HUES64 (cell line): ENCODE measurements around the gene CRTC3. TPM values are rescaled to one million over a fixed set of nuclear protein-coding genes. Genes with fewer than 3 reads are reported as not detected.
A peak's percentile ranks its signal among the peaks of the same experiment; 100 is the strongest.

Source experiments
- H3K27ac ChIP-seq: 2 replicates; pipeline ENCODE4 v1.7.0; 2013; ENCODE audit warnings: low read depth, low read length, inconsistent platforms
- H3K27me3 ChIP-seq: 2 replicates; pipeline ENCODE4 v1.6.1; 2013; ENCODE audit warnings: mild to moderate bottlenecking, low read length; ENCODE audit not compliant: insufficient read depth
- H3K36me3 ChIP-seq: 2 replicates; pipeline ENCODE4 v1.6.1; 2013; ENCODE audit warnings: mild to moderate bottlenecking, low read length; ENCODE audit not compliant: insufficient read depth
- H3K4me1 ChIP-seq: 2 replicates; pipeline ENCODE4 v1.6.1; 2013; ENCODE audit warnings: mild to moderate bottlenecking, low read length, moderate library complexity; ENCODE audit not compliant: insufficient read depth
- H3K4me3 ChIP-seq: 2 replicates; pipeline ENCODE4 v1.5.1; 2013; ENCODE audit warnings: mild to moderate bottlenecking, low read length, moderate library complexity
- H3K9ac ChIP-seq: 2 replicates; pipeline ENCODE4 v1.6.1; 2013; ENCODE audit warnings: mild to moderate bottlenecking, low read depth, low read length
- H3K9me3 ChIP-seq: 2 replicates; pipeline ENCODE4 v1.6.1; 2013; ENCODE audit warnings: low read depth, low read length; ENCODE audit not compliant: insufficient read depth
- WGBS: fragments of 150-250, 120-280 bp; methylation state at CpG from one replicate; pipeline ENCODE4 v1.1.7; 2013; ENCODE audit warnings: missing lambda C conversion rate; 5-methylcytosine and 5-hydroxymethylcytosine counted together
- polyA plus RNA-seq, 2 experiments: library from polyadenylated mRNA; stranded (reverse); fragments of 50-300 nt; gene quantifications; one replicate each; pipeline ENCODE4 v1.2.3, GENCODE V29; 2013

CRTC3 gene
- polyA plus RNA-seq (2013, experiment 1 of 2) = 4.8 TPM
- 7.5 TPM for polyA plus RNA-seq (2013, experiment 2 of 2)

DNA sequence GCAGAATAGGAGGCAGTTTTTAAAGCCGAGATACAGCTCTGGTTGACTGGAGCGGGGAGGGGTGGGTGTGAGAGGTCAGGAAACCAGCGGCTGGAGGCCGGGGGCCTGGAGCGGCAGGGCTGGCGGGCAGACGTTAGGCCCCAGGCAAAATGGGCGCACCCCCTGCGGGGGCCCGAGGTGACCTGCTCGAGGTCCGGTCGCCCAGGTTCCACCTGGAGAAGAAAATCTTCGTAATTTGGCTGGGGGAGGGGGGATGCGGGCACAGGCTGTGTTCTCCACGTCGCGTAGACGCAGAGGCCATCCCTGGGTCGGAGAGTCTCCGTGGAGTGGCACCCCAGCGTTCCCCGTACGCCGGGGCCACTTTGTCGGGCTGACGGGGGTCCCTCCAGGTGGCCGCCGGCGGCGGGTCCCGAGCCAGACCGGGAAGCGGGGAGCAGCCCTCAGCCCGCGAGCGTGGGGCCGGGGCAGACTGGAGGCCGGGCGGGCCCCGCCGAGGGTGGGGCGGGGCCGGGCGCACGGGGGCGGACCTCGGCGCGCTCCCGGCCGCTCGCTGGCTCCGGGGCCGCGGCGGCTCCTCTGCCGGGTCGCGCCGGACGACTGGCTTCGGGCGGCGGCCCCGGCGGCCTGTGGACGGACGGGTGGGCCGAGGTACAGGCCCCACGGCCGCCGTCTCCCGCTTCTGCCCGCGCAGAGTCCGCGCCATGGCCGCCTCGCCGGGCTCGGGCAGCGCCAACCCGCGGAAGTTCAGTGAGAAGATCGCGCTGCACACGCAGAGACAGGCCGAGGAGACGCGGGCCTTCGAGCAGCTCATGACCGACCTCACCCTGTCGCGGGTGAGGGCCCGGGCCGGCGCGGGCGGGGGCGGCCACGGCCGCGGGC is at the start of gene CRTC3:
Gene CRTC3, plus strand, starts transcription at position 553 of the 879 bp plus-strand sequence. Its CDS starts 149 bp downstream, at position 702.
- H3K27me3 ChIP-seq = peaks cover 45% of the 10 kb centered on the region
- 2% methylated on average over 104 of the region's 104 CpGs for WGBS
- peak within 1 kb of the TSS; percentile 75 for H3K4me3 ChIP-seq
- H3K9me3 ChIP-seq = no peaks in the 10 kb centered on the region
- no peak within 1 kb of the TSS for H3K27ac ChIP-seq
- H3K9ac ChIP-seq = peak within 1 kb of the TSS; percentile 61
- no peaks in the 10 kb centered on the region for H3K4me1 ChIP-seq
- no peaks in the 10 kb centered on the region for H3K36me3 ChIP-seq

GRCh38 chr15:90481023-90481422 is 48.7 kb upstream of the CRTC3 start:
- H3K9ac ChIP-seq = no peak overlapping the region
- H3K27me3 ChIP-seq = no peaks in the 10 kb centered on the region
- H3K4me3 ChIP-seq = no peak overlapping the region
- peaks cover 86% of the 10 kb centered on the region for H3K36me3 ChIP-seq
- H3K9me3 ChIP-seq = no peaks in the 10 kb centered on the region
- no peaks in the 10 kb centered on the region for H3K4me1 ChIP-seq
- 91% methylated on average over 3 of the region's 3 CpGs for WGBS
- no peak overlapping the region for H3K27ac ChIP-seq

- no peak overlapping the region for H3K27ac ChIP-seq
- H3K36me3 ChIP-seq = peaks cover 86% of the 10 kb centered on the region
- H3K4me3 ChIP-seq = no peak overlapping the region
- H3K4me1 ChIP-seq = no peaks in the 10 kb centered on the region
- H3K27me3 ChIP-seq = no peaks in the 10 kb centered on the region
- no peak overlapping the region for H3K9ac ChIP-seq
- 83% methylated on average over 7 of the region's 7 CpGs for WGBS
- H3K9me3 ChIP-seq = no peaks in the 10 kb centered on the region
Observed at GRCh38 chr15:90482124-90483011, 47.4 kb upstream of the CRTC3 start.

DNA sequence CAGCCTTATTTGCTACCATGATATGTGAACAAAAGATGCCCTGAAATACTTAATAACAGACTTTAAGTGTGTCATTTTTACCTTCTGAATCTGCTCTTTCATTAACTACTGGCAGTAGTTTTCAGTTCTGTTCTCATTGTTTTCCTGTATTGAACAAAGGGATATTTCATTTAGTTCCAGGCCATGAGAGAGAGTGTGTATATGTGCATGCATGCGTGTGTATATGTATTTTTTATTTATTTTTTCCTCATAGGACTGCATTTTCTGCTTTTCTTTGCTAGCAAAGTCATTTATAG is 46.8 kb upstream of the CRTC3 start:
- Histone ChIP-seq H3K27ac (no peak overlapping the region), H3K4me3 (no peak overlapping the region), H3K9ac (no peak overlapping the region), H3K4me1 (no peaks in the 10 kb centered on the region), H3K27me3 (no peaks in the 10 kb centered on the region), H3K9me3 (no peaks in the 10 kb centered on the region), H3K36me3 (peaks cover 86% of the 10 kb centered on the region)
- no CpG with 5 or more reads among the region's 1 CpG for WGBS

GRCh38 chr15:90483637-90484036 is 46.1 kb upstream of the CRTC3 start:
- no peak overlapping the region for H3K9ac ChIP-seq
- H3K36me3 ChIP-seq = peaks cover 84% of the 10 kb centered on the region
- H3K27me3 ChIP-seq = no peaks in the 10 kb centered on the region
- H3K4me1 ChIP-seq = no peaks in the 10 kb centered on the region
- no peak overlapping the region for H3K4me3 ChIP-seq
- no peak overlapping the region for H3K27ac ChIP-seq
- WGBS = no CpG with 5 or more reads among the region's 2 CpGs
- no peaks in the 10 kb centered on the region for H3K9me3 ChIP-seq

DNA sequence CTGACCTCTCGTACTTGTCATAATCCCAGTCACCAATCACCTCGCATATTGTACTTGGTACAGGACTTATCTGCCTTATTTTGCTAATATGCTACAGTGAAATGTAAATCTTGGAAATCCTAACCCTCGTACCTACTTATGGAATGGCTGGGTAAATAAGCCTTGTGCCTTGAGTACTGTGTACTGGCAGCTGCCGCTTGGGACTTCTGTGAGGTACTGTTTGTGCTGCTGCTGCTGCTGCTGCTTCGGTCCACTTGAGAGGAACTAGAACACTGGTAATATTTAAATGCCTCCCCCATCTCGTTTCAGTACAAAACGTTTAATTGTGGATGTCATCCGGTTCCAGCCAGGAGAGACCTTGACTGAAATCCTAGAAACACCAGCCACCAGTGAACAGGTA is 42.5 kb upstream of the CRTC3 start:
- 96% methylated on average over 8 of the region's 8 CpGs for WGBS
- Histone ChIP-seq H3K4me3 (no peak overlapping the region), H3K4me1 (no peaks in the 10 kb centered on the region), H3K27me3 (no peaks in the 10 kb centered on the region), H3K27ac (no peak overlapping the region), H3K36me3 (peaks cover 91% of the 10 kb centered on the region), H3K9me3 (no peaks in the 10 kb centered on the region), H3K9ac (no peak overlapping the region)

GRCh38 chr15:90489514-90489913 is 40.2 kb upstream of the CRTC3 start:
- H3K27ac ChIP-seq = no peak overlapping the region
- H3K9me3 ChIP-seq = no peaks in the 10 kb centered on the region
- no peaks in the 10 kb centered on the region for H3K27me3 ChIP-seq
- WGBS = 97% methylated on average over 1 of the region's 1 CpG
- H3K9ac ChIP-seq = no peak overlapping the region
- H3K4me1 ChIP-seq = no peaks in the 10 kb centered on the region
- peaks cover 93% of the 10 kb centered on the region for H3K36me3 ChIP-seq
- H3K4me3 ChIP-seq = no peak overlapping the region

GRCh38 chr15:90489944-90490343 is 39.8 kb upstream of the CRTC3 start:
- Histone ChIP-seq H3K4me3 (no peak overlapping the region), H3K36me3 (peaks cover 93% of the 10 kb centered on the region), H3K27ac (no peak overlapping the region), H3K4me1 (no peaks in the 10 kb centered on the region), H3K9me3 (no peaks in the 10 kb centered on the region), H3K9ac (no peak overlapping the region), H3K27me3 (no peaks in the 10 kb centered on the region)
- 88% methylated on average over 2 of the region's 2 CpGs for WGBS

DNA sequence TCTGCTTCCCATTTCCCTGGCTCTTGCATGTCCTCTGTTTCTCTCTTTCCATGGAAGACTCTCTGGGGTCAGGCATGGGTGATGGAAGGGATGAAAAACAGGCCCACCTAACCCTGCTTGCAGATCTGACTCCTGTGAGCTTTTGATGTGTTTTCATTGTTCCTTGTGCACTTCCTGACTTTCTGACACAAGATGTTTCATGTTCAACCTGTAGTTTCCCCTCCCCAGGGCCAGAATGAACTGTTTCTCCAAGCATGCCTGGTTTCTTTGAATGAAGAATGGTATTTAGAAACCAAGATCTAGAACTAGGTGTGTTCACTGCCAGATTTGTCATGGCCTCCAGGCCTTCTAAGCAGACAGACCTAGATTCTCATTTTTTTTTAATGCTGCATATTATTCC is 36.1 kb upstream of the CRTC3 start:
- no peaks in the 10 kb centered on the region for H3K27me3 ChIP-seq
- no peak overlapping the region for H3K27ac ChIP-seq
- no peak overlapping the region for H3K9ac ChIP-seq
- no peaks in the 10 kb centered on the region for H3K9me3 ChIP-seq
- H3K4me1 ChIP-seq = no peaks in the 10 kb centered on the region
- H3K4me3 ChIP-seq = no peak overlapping the region
- peaks cover 94% of the 10 kb centered on the region for H3K36me3 ChIP-seq

DNA sequence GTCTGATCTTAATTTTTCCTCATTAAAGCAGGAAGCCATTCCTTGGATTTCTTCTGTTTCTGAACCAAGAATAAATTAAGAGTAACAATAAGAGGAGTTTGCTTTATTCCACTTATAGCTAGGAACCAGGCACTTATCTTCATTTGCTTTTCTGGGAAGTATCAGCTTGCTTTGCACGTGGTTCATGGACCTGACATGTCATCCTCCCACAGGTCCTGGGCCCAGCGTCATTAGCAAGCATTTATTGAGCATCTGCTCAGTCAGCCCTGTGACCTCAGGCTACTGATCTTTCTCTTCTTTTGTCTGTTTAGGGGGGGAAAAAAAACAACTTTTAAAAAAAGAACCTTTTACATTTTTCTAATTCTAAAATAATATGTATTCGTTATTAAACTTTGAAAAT is 34.7 kb upstream of the CRTC3 start:
- Histone ChIP-seq H3K27ac (no peak overlapping the region), H3K9me3 (no peaks in the 10 kb centered on the region), H3K4me1 (no peaks in the 10 kb centered on the region), H3K9ac (no peak overlapping the region), H3K36me3 (peaks cover 93% of the 10 kb centered on the region), H3K27me3 (no peaks in the 10 kb centered on the region), H3K4me3 (no peak overlapping the region)
- WGBS = 97% methylated on average over 2 of the region's 3 CpGs

DNA sequence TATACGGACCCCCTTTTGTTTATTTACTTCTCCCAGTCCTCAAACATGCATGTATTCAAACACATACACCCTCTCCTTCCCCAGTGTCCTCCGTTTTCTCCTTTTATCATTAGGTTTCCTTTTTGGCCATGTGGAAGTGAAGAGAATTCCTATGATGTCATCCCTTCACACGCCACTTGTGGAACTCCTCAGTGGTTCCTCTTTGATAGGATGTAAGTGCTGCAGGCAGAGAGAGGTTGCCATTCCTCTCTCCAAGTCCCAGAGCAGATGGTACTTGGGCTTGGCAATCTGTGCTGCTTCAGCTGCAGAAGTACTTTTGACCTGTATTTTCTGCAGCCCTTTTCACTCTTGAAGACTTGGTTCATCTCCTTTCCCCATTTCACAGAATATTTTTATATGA is 32.9 kb upstream of the CRTC3 start:
- H3K9me3 ChIP-seq = no peaks in the 10 kb centered on the region

More for the DNA sequence above, 32.9 kb upstream of the CRTC3 start:
- WGBS = 84% methylated on average over 3 of the region's 3 CpGs
- Histone ChIP-seq H3K4me1 (no peaks in the 10 kb centered on the region), H3K27me3 (no peaks in the 10 kb centered on the region), H3K36me3 (peaks cover 97% of the 10 kb centered on the region), H3K27ac (no peak overlapping the region), H3K4me3 (no peak overlapping the region), H3K9ac (no peak overlapping the region)
